HG03159 (cell line): Measurements from ENCODE around the gene ILK.

ENCODE experiments used
- ATAC-seq: cut with Tn5 transposase; IDR thresholded peaks from one replicate; pipeline ENCODE4 v1.9.1; 2021; ENCODE audit warnings: mild to moderate bottlenecking, moderate library complexity; ENCODE audit not compliant: unreplicated experiment

ILK gene

GRCh38 chr11:6604790-6605189 is 1.2 kb downstream of the ILK start:
- no peak for ATAC-seq

- ATAC-seq = peak; percentile 26
Measured at GRCh38 chr11:6606471-6607189, 3.1 kb downstream of the ILK start.

DNA sequence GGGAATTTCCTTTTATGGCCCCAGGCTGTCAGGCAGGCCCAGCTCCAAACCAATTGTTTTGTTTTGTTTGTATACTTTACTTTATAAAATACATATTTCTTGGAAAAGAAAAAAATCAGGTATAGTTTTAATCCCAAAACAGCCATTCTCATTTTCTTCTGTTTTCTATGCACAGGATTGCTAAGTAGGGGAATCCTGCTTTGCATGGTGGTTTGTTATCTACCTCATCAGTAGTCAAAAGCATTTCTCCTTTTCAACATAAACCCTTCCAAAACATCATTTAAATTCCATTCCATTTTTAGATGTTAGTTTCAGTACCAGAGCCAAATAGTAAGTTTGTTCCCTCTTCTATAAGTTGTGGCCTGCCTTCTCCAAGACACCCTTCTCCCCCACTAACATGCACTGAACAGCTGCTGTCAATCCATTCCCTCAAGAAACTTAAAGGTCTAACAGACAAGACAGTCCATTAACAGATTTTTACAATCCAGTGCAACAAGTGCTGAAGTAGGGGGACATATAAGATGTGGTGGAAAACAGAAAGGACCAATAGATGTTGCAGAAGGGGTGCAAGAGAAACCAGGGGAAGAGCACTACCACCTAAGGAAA is 3.7 kb downstream of the ILK start:
- ATAC-seq = no peak

GRCh38 chr11:6608011-6608410 is 4.4 kb downstream of the ILK start:
- ATAC-seq = no peak

DNA sequence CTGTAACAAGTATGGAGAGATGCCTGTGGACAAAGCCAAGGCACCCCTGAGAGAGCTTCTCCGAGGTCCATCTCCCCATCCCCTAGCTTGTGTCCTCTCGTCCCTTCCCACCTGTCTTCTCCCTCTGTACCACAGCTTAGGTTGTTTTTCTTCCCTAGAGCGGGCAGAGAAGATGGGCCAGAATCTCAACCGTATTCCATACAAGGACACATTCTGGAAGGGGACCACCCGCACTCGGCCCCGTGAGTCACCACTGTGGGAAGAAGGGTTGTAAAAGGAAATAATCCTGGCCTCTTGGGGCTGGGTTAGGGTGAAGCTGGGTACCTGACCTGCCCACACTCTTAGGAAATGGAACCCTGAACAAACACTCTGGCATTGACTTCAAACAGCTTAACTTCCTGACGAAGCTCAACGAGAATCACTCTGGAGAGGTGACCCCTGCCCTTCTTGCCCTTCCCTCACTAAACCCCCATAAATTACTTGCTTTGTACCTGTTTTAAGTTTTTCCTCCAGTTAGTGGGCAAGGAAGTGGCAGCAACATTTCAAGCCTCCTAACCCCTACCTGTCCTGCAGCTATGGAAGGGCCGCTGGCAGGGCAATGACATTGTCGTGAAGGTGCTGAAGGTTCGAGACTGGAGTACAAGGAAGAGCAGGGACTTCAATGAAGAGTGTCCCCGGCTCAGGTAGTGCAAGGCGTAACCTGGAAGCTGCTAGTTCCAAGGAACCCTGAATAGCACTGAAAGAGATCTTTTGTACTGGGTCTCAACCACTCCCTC is 5.3 kb downstream of the ILK start:
- ATAC-seq = no peak

- ATAC-seq = no peak
Measured at GRCh38 chr11:6609502-6610015, 6.0 kb downstream of the ILK start.

DNA sequence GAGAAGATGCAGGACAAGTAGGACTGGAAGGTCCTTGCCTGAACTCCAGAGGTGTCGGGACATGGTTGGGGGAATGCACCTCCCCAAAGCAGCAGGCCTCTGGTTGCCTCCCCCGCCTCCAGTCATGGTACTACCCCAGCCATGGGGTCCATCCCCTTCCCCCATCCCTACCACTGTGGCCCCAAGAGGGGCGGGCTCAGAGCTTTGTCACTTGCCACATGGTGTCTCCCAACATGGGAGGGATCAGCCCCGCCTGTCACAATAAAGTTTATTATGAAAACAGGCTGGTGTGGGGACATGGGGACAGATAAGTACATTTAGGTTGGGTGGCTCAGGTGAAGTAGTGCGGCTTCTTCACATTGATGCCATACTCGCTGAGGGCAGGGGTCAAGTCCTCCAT is 7.0 kb downstream of the ILK start:
- no peak for ATAC-seq

- peak; percentile 9 for ATAC-seq
Measured at GRCh38 chr11:6611092-6611962, 7.8 kb downstream of the ILK start.

DNA sequence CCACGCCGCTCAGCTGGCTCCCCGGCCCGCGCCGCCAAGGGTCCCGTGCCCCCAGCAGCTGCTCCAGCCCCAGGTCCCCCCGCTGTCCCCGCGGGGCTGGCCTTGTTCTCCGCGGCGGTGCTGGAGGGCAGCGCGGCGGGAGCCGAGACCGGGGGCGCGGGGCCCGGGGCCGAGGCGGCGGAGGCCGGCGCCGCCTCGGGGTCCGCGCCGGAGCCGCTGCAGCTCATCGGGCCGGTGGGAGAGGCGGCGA is 8.3 kb downstream of the ILK start:
- no peak for ATAC-seq

- ATAC-seq = peak; percentile 91
Measured at GRCh38 chr11:6612213-6613041, 8.9 kb downstream of the ILK start, which contains the start of gene TAF10. Gene TAF10, minus strand, starts transcription at chr11:6612216. Its CDS starts 27 bp downstream, at chr11:6612189.

DNA sequence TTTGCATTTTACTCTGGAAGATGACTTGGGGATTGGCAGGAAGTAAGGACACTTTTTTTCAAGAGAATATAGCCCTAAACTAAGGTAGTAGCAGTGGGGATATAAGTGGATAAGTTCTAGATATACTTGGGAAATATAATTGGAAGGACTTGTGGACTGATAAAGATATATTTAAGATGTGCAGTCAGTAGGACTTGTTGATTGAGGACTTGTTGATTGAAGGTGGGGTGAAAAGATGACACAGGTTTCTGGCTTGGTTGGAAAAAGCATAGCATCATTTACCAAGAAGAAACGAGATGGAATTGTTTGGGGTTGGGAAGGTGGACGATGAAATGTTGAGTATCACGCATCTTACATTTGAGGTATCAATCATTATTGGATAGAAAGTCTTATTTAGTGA is 9.9 kb downstream of the ILK start:
- no peak for ATAC-seq

- no peak for ATAC-seq
Measured at GRCh38 chr11:6614446-6614845, 10.9 kb downstream of the ILK start.

GRCh38 chr11:6615046-6615445 is 11.5 kb downstream of the ILK start:
- no peak for ATAC-seq

DNA sequence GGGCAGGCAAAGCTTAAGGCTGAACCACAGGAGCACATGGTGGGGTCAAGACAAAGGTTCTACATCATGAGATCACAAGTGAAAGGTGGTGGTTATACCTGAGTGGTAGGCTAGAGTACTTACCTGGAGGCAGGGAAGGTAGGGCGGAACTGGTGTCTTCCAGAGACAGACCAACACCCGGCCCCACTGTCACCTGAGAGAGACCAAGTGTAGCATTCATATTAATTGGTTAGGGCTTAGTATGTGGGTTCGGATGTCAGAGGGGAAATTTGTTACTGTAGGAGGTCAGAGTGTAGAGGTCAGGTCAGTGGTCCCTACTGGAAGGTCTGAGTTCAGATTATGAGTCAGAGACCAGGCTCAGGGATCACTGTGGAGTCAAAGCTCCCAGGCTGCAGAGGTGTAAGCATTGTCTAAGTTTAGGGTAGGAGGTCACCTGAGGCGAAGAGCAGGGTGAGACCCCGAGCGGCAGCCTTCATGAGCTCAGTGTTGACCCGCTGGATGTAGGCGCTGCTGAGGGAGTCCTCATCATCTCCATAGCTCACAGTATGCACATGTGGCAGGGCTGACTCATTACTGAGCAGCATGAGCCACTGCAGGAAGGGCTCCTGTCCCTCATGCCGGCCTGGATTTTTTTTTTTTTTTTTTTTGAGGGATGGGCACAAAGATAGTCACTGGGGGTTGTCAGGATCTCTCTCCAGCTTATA is 12.5 kb downstream of the ILK start:
- no peak for ATAC-seq

- ATAC-seq = no peak
Measured at GRCh38 chr11:6616596-6617250, 13.1 kb downstream of the ILK start.

DNA sequence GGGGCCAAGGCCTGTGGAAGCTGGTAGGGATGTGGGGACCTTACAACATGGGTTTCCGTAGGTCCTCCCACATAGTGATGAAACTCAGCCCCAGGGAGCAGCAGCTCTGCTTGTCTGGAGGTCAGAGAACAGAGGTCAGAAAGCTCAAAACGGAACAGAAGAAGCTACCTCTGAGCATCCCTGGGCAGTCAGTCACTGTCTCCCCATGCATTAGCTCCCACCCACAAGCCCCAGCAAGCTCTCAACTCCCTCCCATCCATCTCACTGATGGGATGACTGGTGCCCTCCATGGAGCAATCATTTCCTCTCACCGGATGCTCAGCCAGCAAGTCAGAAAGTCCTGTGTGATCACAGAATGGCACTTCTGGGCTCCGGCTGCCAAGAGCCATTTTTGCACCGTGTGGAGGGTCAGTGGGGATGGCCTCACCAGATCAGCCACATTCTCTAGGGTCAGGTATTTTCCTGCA is 13.8 kb downstream of the ILK start:
- ATAC-seq = no peak

DNA sequence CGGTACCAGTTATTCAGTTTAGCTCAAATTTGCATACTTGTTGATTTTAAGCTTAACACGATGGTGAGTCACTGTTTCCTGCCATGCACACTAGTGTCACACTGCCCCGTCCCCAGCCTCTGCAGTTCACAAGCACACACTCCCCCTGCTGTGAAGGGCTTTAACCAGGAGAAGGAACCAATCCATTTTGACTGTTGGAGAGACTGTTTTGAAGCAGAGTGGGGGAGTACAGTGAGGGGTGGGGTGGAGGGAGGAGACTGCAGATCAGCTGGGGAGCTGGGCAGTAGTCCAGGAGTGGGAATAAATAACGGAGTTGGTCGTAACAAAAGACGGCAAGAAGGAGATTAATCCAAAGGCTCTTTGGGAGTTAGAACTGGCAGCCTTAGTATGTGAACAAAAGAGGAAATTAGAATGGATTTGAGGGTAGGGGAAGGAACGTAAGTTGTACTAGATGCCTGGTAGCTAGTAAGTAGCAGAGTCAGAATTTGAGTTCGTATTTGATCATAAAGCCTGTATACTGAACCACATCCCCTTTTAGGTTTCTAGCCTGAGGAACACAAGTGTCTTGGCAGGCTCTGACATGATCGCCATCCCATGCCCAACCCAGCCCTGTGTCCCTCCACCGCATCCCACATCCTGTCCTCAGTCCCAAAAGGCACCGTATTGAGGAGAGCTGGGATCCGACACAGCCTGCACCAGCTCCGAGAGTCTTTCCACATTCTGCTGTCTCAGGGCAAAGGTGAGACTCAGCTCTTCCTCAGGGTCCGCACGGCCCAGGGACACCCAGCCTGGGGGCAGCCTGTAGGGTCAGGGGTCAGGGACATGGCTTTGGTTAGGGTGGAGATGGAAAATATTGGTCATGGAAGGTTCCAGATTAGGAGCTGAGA is 14.8 kb downstream of the ILK start:
- no peak for ATAC-seq
